Sigmoid colon (tissue), 7 donors: Measurements from ENCODE around the gene TVP23C. TPM values are rescaled to one million over a fixed set of nuclear protein-coding genes. Genes with fewer than 3 reads are reported as not detected.
A peak's percentile ranks its signal among the peaks of the same experiment; 100 is the strongest.
"Not testable (repeated sequence)": the region's sequence is repeated elsewhere in the genome, so short reads cannot be mapped to it uniquely, and the experiment has no call there.

ENCODE experiments used
- DNase-seq: peaks from one replicate; pipeline ENCODE4 v3.0.0-alpha.2; 2019
- H3K27ac ChIP-seq, 4 donors: fragments of 200-600 bp; sonication (generic); one replicate each; pipeline ENCODE4 v1.5.1; 2016 to 2019; ENCODE audit warnings: mild to moderate bottlenecking in 1 of 4
- H3K27me3 ChIP-seq, 3 donors: fragments of 200-600 bp; sonication (generic); one replicate each; pipeline ENCODE4 v1.5.1; 2019; ENCODE audit warnings: mild to moderate bottlenecking in 1 of 3
- H3K36me3 ChIP-seq, 4 donors: fragments of 200-600 bp; sonication (generic); one replicate each; pipeline ENCODE4 v1.5.1; 2016 to 2019
- H3K4me1 ChIP-seq, 4 donors: fragments of 200-600 bp; sonication (generic); one replicate each; pipeline ENCODE4 v1.5.1; 2017 to 2019
- H3K4me3 ChIP-seq, 4 donors: fragments of 200-600 bp; sonication (generic); one replicate each; pipeline ENCODE4 v1.5.1; 2017 to 2019; ENCODE audit warnings: mild to moderate bottlenecking in 2 of 4, moderate library complexity in 1 of 4
- H3K9me3 ChIP-seq, 4 donors: fragments of 200-600 bp in 3 of 4; sonication (generic) in 3 of 4; one replicate each; pipeline versions ENCODE4 v1.5.1 to v1.6.1; 2013 to 2019
- POLR2AphosphoS5 ChIP-seq, 4 donors: sonication (generic); formaldehyde crosslinking; IDR thresholded peaks; one replicate each; pipeline ENCODE4 v1.6.1; 2017; ENCODE audit warnings: antibody characterized with exemption in 4 of 4
- WGBS, 2 donors: extraction: QIAGEN DNeasy Blood & Tissue Kit; methylation state at CpG; one replicate each; pipeline ENCODE4 v1.1.7; 2013; 5-methylcytosine and 5-hydroxymethylcytosine counted together
- intact Hi-C: fragments of 100-400 bp; cut with DNase I; formaldehyde crosslinking; loops from one replicate; pipeline ENCODE4 v1.15.1; 2023
- polyA plus RNA-seq, 3 donors: library from polyadenylated mRNA; stranded (reverse); fragments of 200-250 nt; gene quantifications; one replicate each; pipeline ENCODE4 v1.2.3, GENCODE V29; 2013
- total RNA-seq, 4 donors: library from RNA; depleted of rRNA; stranded (reverse); fragments of >200 nt; gene quantifications; one replicate each; pipeline ENCODE4 v1.1.0, GENCODE V29; 2016
- donor health status: healthy with polysubstance abuse.
- donor health status: Bipolar disorder and iron deficiency.
- donor health status: healthy.

Gene TVP23C
- 10 to 100 TPM in 3 of 4 donors, 1 to 10 TPM in 1; 8.2 to 18.1 (median 13.4) TPM for total RNA-seq
- polyA plus RNA-seq = 1 to 10 TPM in 2 of 3 donors, not detected in 1; 1.4 to 6.2 TPM

GRCh38 chr17:15563375-15563857, at the start of gene TVP23C:
Gene TVP23C (minus strand): TSS chr17:15563483. CDS start chr17:15563448, 35 bp downstream.
- 1% methylated on average over 46 of the region's 46 CpGs for WGBS, 2 donors
- H3K4me1 ChIP-seq, H3K36me3 ChIP-seq, intact Hi-C loops, H3K9me3 ChIP-seq, H3K27me3 ChIP-seq: not testable (repeated sequence)
- TF ChIP-seq POLR2AphosphoS5 (IDR thresholded peaks at IDR 0.05) = peak; percentile 3 to 61 (median 44)
- peak; percentile 83 for DNase-seq
- H3K27ac ChIP-seq = peak within 1 kb of the TSS; percentile 77 to 81 (median 79)
- peak within 1 kb of the TSS; percentile 69 to 87 (median 76) for H3K4me3 ChIP-seq

- 84 to 87% methylated on average over 8 of the region's 8 CpGs for WGBS, 2 donors
- H3K27ac ChIP-seq, DNase-seq, H3K36me3 ChIP-seq, H3K27me3 ChIP-seq, H3K9me3 ChIP-seq, H3K4me3 ChIP-seq, H3K4me1 ChIP-seq, intact Hi-C loops: not testable (repeated sequence)
These were observed 29.7 kb upstream of the TVP23C start for GRCh38 chr17:15592960-15593359.

DNA sequence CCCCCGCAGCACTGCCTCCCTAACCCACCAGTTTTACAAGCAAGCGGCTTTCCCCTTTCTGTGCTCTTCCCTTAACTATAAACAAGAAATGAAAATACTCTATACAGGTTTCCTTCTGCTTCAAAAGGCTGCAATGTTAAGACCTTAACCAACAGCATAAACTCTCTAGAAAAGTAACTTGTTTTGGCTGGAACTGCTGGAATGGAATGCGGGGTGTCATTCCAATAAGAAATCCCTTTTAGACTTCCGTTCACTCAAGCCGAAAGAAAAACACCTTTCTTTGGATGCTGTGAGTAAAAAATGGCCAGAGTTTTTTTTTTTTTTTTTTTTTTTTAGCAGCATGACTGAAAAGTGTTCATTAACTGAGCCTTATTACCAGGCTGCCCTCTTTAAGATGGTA, 28.7 kb upstream of the TVP23C start:
- H3K4me3 ChIP-seq, DNase-seq, intact Hi-C loops, H3K27ac ChIP-seq, H3K36me3 ChIP-seq, H3K9me3 ChIP-seq, H3K27me3 ChIP-seq, H3K4me1 ChIP-seq: not testable (repeated sequence)
- WGBS, 2 donors = 62 to 90% methylated on average over 5 of the region's 5 CpGs

DNA sequence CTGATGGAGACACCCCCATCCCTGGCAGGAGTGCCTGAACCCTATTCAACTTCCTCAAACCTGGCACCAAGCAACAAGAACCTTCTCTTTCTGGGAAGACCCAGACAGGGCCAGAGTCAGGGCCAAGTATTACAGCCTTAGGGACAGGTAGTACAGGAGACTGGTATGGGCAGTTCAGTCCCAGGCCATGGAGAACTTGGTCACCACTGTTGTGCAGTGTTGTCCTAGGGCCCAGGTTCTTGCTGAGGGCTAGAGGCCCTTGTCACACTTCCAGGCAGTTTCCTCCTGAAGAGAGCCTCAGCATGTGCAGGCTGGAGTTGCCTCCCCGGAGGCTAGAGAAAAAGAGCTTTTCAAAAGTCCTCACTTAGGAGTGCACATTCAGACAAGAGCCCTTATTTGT, 27.6 kb upstream of the TVP23C start:
- intact Hi-C loops, H3K9me3 ChIP-seq, H3K4me1 ChIP-seq, H3K4me3 ChIP-seq, H3K36me3 ChIP-seq, DNase-seq, H3K27ac ChIP-seq, H3K27me3 ChIP-seq: not testable (repeated sequence)
- WGBS, 2 donors = 90 to 98% methylated on average over 1 of the region's 1 CpG

DNA sequence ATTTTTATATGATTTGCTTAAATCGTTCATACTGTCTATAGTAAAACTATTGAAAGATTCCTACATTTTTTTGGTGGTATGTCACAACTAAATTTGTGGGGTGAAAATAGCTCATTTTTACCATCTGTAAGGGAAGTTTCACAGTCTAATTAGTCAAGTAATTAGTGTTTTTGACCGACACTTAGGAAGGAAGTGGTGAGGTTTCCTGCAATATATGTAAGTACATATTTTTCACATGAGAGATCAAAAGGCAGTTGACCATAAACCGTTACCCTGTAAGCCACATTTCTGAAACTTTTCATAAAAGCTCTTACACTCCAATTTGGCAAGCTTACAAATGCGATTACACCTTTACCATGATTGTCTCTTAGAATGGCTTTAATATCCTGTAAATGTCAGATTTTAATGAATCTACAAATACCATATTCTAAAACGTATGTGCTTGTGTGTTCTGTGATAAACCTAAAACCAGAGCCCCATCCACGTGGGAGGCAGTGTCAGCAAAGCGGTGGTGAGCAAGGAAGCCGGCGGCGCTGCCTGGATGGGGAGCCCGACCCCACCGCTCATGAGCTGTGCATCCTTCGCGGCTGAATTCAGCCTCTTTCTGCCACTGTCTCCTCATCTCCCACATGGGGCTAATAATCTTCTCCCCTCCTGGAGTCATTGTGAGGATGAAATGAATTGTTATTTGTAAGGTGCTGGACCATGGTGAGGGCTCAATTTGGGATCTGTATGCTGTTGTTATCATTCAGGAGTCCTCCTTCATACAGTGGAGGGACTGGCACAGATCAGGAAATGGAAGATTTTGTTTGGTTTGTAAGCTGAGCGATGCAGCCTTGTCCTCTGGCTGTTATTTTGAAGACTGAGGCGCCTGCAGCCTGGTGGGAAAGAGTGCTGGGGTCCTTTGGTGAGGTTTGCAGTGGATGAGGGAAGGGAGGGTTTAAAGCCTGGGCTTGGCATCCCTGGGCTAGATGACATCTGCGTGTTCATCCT, 26.6 kb upstream of the TVP23C start:
- H3K9me3 ChIP-seq, H3K4me1 ChIP-seq, H3K4me3 ChIP-seq, H3K36me3 ChIP-seq, H3K27ac ChIP-seq, H3K27me3 ChIP-seq, intact Hi-C loops, DNase-seq: not testable (repeated sequence)
- 48 to 78% methylated on average over 12 to 13 of the region's 17 CpGs for WGBS, 2 donors

DNA sequence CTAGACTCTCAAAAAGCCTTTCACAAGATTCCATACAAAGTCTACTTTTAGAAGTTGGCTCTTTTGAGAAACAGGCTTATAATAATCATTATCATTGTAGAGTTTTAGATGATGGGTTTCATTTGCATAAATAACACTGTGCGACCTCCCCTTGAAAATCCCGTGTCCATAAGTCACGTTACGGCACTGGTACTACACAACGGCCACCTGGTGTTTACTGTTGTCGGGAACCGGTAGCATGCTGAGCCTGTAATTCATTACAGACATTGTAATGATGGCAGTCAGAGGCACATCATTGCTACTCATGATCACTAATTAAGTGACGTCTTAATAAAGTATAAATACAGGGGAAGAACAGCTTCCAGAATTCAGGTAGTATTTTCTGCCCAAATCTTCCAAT, 24.7 kb upstream of the TVP23C start:
- intact Hi-C loops, H3K9me3 ChIP-seq, H3K27ac ChIP-seq, H3K36me3 ChIP-seq, DNase-seq, H3K4me3 ChIP-seq, H3K27me3 ChIP-seq, H3K4me1 ChIP-seq: not testable (repeated sequence)
- 71 to 92% methylated on average over 8 of the region's 8 CpGs for WGBS, 2 donors

GRCh38 chr17:15583313-15583712, 20.0 kb upstream of the TVP23C start:
- H3K27ac ChIP-seq, intact Hi-C loops, H3K9me3 ChIP-seq, H3K4me3 ChIP-seq, DNase-seq, H3K36me3 ChIP-seq, H3K27me3 ChIP-seq, H3K4me1 ChIP-seq: not testable (repeated sequence)
- 84 to 86% methylated on average over 3 of the region's 5 CpGs for WGBS, 2 donors

GRCh38 chr17:15581462-15581861, 18.2 kb upstream of the TVP23C start:
- H3K27me3 ChIP-seq, H3K36me3 ChIP-seq, H3K27ac ChIP-seq, H3K4me3 ChIP-seq, intact Hi-C loops, H3K4me1 ChIP-seq, H3K9me3 ChIP-seq, DNase-seq: not testable (repeated sequence)
- WGBS, 2 donors = 97 to 98% methylated on average over 4 of the region's 4 CpGs

- no CpG with 5 or more reads among the region's 1 CpG for WGBS, 2 donors
- intact Hi-C loops, DNase-seq, H3K4me3 ChIP-seq, H3K36me3 ChIP-seq, H3K4me1 ChIP-seq, H3K27me3 ChIP-seq, H3K27ac ChIP-seq, H3K9me3 ChIP-seq: not testable (repeated sequence)
These were observed 13.6 kb upstream of the TVP23C start for GRCh38 chr17:15576848-15577247.

- H3K9me3 ChIP-seq, H3K27ac ChIP-seq, intact Hi-C loops, H3K4me3 ChIP-seq, DNase-seq, H3K4me1 ChIP-seq, H3K36me3 ChIP-seq: not testable (repeated sequence)
- WGBS, 2 donors = 90 to 92% methylated on average over 2 of the region's 5 CpGs
- H3K27me3 ChIP-seq = peaks cover 0 to 17% (median 3%) of the 10 kb centered on the region in 3 donors
These were observed 11.4 kb upstream of the TVP23C start for GRCh38 chr17:15574660-15575059.

- H3K9me3 ChIP-seq, intact Hi-C loops, H3K4me1 ChIP-seq, H3K36me3 ChIP-seq, H3K27ac ChIP-seq, DNase-seq, H3K4me3 ChIP-seq: not testable (repeated sequence)
- 24 to 48% methylated on average over 4 of the region's 4 CpGs for WGBS, 2 donors
- H3K27me3 ChIP-seq = peaks cover 0 to 17% (median 3%) of the 10 kb centered on the region in 3 donors
These were observed 10.6 kb upstream of the TVP23C start for GRCh38 chr17:15573870-15574269.

- H3K27me3 ChIP-seq, intact Hi-C loops, DNase-seq, H3K9me3 ChIP-seq, H3K36me3 ChIP-seq, H3K4me1 ChIP-seq: not testable (repeated sequence)
- peak overlapping the region; percentile 77 to 81 (median 79) for H3K27ac ChIP-seq
- 5 to 7% methylated on average over 31 to 32 of the region's 34 CpGs for WGBS, 2 donors
- peak overlapping the region; percentile 69 to 87 (median 76) for H3K4me3 ChIP-seq
These were observed 489 bp downstream of the TVP23C start for GRCh38 chr17:15562613-15563374.
